ENCODE data around the gene CTNNBL1. TPM values are rescaled to one million over a fixed set of nuclear protein-coding genes. Genes with fewer than 3 reads are reported as not detected.

Gene CTNNBL1
- total RNA-seq, 1 donor from 2014 or later: 33.3 TPM

- Histone ChIP-seq H3K9me3 (no peaks in the 10 kb centered on the region), H3K36me3 (no peaks in the 10 kb centered on the region), H3K4me3 (no peak overlapping the region), H3K4me1 (peaks cover 0 to 5% of the 10 kb centered on the region in 2 donors), H3K27me3 (peaks cover 24% of the 10 kb centered on the region), H3K27ac (no peak overlapping the region)
- DNase-seq (ENCODE audit: low spot score in 2 of 2): no peak
- intact Hi-C loops (cut with DNase I): loop anchor here (5.0 kb wide), 1 partner anchor 91 kb away; no protein-coding TSS in a partner anchor
- no peak for TF ChIP-seq CTCF (IDR thresholded peaks at IDR 0.05)
Measured at GRCh38 chr20:37905671-37906613, 212.1 kb downstream of the CTNNBL1 start.

GRCh38 chr20:37907330-37907676 lies 213.5 kb downstream of the CTNNBL1 start:
- Histone ChIP-seq H3K27me3 (peaks cover 18% of the 10 kb centered on the region), H3K4me1 (peaks cover 0 to 5% of the 10 kb centered on the region in 2 donors), H3K27ac (no peak overlapping the region), H3K4me3 (no peak overlapping the region), H3K9me3 (no peaks in the 10 kb centered on the region), H3K36me3 (no peaks in the 10 kb centered on the region)
- DNase-seq (ENCODE audit: low spot score in 2 of 2): no peak
- no peak for TF ChIP-seq CTCF (IDR thresholded peaks at IDR 0.05)
- intact Hi-C loops (cut with DNase I): loop anchor here (5.0 kb wide), 1 partner anchor 90 kb away; no protein-coding TSS in a partner anchor

GRCh38 chr20:37907677-37908401 lies 214.0 kb downstream of the CTNNBL1 start:
- intact Hi-C loops (cut with DNase I): loop anchor here (5.0 kb wide), 1 partner anchor 89 kb away; no protein-coding TSS in a partner anchor
- Histone ChIP-seq H3K9me3 (no peaks in the 10 kb centered on the region), H3K36me3 (no peaks in the 10 kb centered on the region), H3K27me3 (peaks cover 14% of the 10 kb centered on the region), H3K4me3 (no peak overlapping the region), H3K4me1 (peaks cover 0 to 4% of the 10 kb centered on the region in 2 donors), H3K27ac (no peak overlapping the region)
- TF ChIP-seq CTCF (IDR thresholded peaks at IDR 0.05): no peak
- no peak for DNase-seq (ENCODE audit: low spot score in 2 of 2)

GRCh38 chr20:37911261-37911660 lies 217.4 kb downstream of the CTNNBL1 start:
- peaks cover 8% of the 10 kb centered on the region for H3K27me3 ChIP-seq
- H3K27ac ChIP-seq: no peak overlapping the region
- no peaks in the 10 kb centered on the region for H3K36me3 ChIP-seq
- H3K9me3 ChIP-seq: no peaks in the 10 kb centered on the region
- intact Hi-C loops (cut with DNase I): no loop called here
- no peak for DNase-seq (ENCODE audit: low spot score in 2 of 2)
- H3K4me1 ChIP-seq: peaks cover 0 to 4% of the 10 kb centered on the region in 2 donors
- no peak overlapping the region for H3K4me3 ChIP-seq
- no peak for TF ChIP-seq CTCF (IDR thresholded peaks at IDR 0.05)

GRCh38 chr20:37911838-37912281 lies 218.0 kb downstream of the CTNNBL1 start:
- no peak for DNase-seq (ENCODE audit: low spot score in 2 of 2)
- peaks cover 0 to 4% of the 10 kb centered on the region in 2 donors for H3K4me1 ChIP-seq
- peaks cover 8% of the 10 kb centered on the region for H3K27me3 ChIP-seq
- no peak overlapping the region for H3K4me3 ChIP-seq
- TF ChIP-seq CTCF (IDR thresholded peaks at IDR 0.05): no peak
- intact Hi-C loops (cut with DNase I): no loop called here
- H3K27ac ChIP-seq: no peak overlapping the region
- no peaks in the 10 kb centered on the region for H3K36me3 ChIP-seq
- no peaks in the 10 kb centered on the region for H3K9me3 ChIP-seq
